HFF-Myc (cell line): ENCODE measurements around the gene CDH18.
A peak's percentile ranks its signal among the peaks of the same experiment; 100 is the strongest.

ENCODE experiments used
- DNase-seq: peaks from one replicate; pipeline ENCODE4 v3.0.0-alpha.2; 2011; ENCODE audit warnings: low read depth; ENCODE audit errors: extremely low read depth
- H3K4me3 ChIP-seq: replicated peaks from 2 replicates; pipeline ENCODE4 v1.5.1; 2011; ENCODE audit warnings: low read depth, mild to moderate bottlenecking, control low read depth, low read length
- CTCF ChIP-seq: IDR thresholded peaks from 2 replicates; pipeline ENCODE4 v1.5.1; 2012; ENCODE audit warnings: mild to moderate bottlenecking, low read depth, low read length, control low read depth; ENCODE audit errors: missing control alignments

The CDH18 gene

GRCh38 chr5:19987612-19988361 lies at the start of gene CDH18:
Gene CDH18, minus strand, starts transcription at chr5:19988200. Its CDS starts 149,214 bp downstream, at chr5:19838986.
- no peak for DNase-seq
- no peak for TF ChIP-seq CTCF
- 0 out of 2 replicates have a peak within 1 kb of the TSS, but pooled peaks have one; percentile 16 for H3K4me3 ChIP-seq

GRCh38 chr5:20034717-20035116 lies 46.7 kb upstream of the CDH18 start:
- no peak for DNase-seq
- no peak for TF ChIP-seq CTCF
- no peak overlapping the region for H3K4me3 ChIP-seq

GRCh38 chr5:20033881-20034280 lies 45.9 kb upstream of the CDH18 start:
- no peak for TF ChIP-seq CTCF
- no peak for DNase-seq

GRCh38 chr5:20032896-20033295 lies 44.9 kb upstream of the CDH18 start:
- no peak for TF ChIP-seq CTCF
- H3K4me3 ChIP-seq: no peak overlapping the region
- DNase-seq: no peak

More at GRCh38 chr5:20033881-20034280, 45.9 kb upstream of the CDH18 start:
- no peak overlapping the region for H3K4me3 ChIP-seq

- TF ChIP-seq CTCF: no peak
- DNase-seq: no peak
- no peak overlapping the region for H3K4me3 ChIP-seq
Measured at GRCh38 chr5:20030125-20030524, 42.1 kb upstream of the CDH18 start.

- DNase-seq: no peak
- TF ChIP-seq CTCF: no peak
- no peak overlapping the region for H3K4me3 ChIP-seq
Measured at GRCh38 chr5:20029266-20029665, 41.3 kb upstream of the CDH18 start.
